GM18907 (cell line): ENCODE data around the gene KRABD2.
"Not testable (repeated sequence)": the region's sequence is repeated elsewhere in the genome, so short reads cannot be mapped to it uniquely, and the experiment has no call there.

ENCODE experiments used
- ATAC-seq: cut with Tn5 transposase; IDR thresholded peaks from one replicate; pipeline ENCODE4 v1.9.1; 2021; ENCODE audit warnings: mild to moderate bottlenecking, moderate library complexity; ENCODE audit not compliant: unreplicated experiment

Gene KRABD2

DNA sequence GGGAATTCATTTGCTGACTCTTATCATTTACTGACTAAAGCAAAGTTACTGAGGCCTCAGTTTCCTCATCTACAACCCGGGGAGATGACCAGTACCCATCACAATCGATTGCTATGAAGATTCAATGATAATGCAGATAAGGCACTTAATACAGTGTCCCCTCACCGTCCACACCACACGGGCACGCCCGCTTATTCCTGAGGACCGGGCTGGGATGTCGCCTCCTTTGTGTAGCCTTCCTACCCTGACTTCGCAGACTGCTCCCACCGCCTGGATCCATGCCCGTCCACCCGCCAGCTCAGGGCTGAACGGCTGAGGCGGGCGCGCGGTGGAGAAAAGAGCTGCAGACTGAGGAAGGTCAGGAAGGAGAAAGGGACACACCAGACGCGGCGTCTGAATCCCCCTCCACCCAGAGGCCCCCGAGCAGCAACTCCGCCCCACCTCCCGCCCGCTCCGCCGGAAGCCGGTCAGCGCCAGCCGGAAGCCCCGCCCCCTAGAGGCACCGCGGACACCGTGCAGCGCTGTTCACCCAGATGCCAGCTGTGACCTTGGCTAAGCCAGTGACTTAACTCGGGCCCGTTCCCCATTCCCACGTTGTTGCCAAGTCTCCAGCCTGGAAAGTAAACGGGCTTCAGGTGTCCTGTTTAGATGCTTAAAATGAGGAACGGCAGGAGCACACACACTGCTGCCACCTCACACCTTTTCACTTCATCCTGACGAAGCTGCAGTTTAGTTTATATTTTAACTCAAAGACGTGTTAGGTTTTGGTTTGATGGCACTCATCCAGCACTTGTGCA is at the start of gene KRABD2:
KRABD2 (minus strand) TSS at position 434 of the 797 bp plus-strand sequence.
- ATAC-seq, result peak; percentile 85

DNA sequence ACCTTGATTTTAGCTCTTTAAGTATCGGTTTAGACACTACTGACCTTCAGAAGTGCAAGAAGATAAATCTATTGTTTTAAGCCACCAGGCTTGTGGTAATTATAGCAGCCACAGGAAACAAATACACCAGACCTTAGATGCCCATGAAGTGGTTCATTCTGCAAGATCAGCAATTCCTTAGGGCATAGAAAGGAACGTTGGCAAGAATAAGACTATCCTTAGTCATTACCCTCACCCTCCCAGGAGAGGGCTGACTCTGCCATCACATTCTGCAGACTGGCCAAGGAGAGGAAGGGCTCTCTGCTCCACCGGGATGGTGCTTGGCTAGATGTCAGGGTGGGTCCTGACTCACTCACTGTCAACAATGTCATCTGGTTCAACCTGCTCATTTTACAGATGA is 45.1 kb upstream of the KRABD2 start:
- no peak for ATAC-seq

DNA sequence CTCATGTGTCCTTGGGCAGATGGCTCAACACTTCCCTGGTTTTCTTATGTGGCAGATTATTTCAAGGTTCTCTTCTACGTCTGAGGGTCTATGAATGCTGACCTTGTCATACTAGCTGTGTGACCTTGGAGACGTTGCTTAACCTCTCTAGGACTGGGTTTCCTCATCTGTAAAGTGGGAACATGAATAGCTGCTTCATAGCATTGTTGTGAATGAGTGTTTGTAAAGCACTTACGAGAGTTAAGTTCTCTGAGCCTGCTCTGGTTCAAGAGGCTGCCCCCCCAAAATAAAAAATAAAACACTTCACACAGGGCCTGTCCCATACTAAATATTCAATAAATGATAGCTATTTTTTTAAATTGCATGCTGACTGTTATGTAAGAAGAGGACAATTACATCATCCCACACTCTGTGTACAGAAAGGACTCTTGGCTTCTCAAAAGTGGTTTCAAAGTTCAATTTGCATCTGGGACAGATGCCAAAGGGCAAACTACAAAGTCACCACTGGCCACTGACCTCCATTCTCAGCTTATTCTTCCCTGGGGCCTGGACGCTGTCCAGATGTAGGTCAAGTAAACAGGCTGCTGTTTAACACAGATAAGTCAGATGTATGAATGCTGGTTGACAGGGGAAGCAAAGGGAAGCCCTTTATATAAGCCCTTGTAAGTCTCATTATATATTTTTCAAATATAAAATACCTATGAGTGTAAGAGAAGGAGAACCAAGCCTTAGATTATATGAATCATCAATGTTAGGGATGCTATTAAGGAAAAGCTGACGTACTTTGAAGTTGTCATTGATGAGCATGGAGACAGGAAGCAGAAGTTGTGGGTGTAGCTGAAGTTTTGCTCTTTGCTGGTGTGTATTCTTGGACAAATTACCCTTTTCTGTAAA is 43.8 kb upstream of the KRABD2 start:
- no peak for ATAC-seq

GRCh38 chr17:8419305-8419704 is 42.8 kb upstream of the KRABD2 start:
- no peak for ATAC-seq

- no peak for ATAC-seq
These were observed 42.0 kb upstream of the KRABD2 start for GRCh38 chr17:8418471-8418870.

DNA sequence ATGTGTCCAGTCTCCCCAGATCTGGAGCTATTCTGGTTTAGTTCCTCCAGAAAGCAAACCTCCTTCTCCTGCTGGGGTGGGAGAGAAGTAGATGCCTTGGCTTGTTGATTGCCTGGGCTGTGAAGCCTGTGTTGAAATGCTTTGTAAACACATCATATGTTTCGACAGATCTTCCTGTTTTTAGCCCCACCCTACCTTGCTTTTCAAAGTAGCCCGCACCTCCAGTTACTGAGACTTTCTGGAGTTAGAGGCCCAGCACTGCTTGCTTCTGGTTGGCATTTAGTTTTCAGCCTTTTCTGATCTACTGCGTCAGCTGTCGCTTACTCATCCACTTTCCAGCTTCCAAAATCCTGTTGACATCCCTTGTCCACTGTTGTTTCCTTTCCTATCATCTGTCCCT is 41.3 kb upstream of the KRABD2 start:
- no peak for ATAC-seq

- ATAC-seq, result no peak
These were observed 37.4 kb upstream of the KRABD2 start for GRCh38 chr17:8413938-8414337.

GRCh38 chr17:8413328-8413727 is 36.8 kb upstream of the KRABD2 start:
- ATAC-seq, result no peak

DNA sequence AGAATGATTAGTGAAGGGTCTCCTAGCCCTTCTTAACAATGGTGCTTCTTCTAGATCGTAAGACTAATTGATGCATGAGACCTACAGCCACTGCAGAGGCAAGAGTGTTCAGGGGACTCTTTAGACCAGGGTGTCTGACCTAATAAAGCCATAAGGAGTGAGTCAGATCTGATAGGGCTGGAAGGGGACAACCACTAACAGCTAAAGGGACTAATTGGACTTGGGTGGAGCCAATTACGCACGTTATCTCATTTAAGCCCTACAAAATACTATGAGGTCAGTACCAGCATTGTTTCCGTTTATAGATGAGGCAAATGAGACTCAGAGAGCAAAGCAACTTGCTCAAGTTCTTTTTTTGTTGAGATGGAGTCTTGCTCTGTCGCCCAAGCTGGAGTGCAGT is 35.6 kb upstream of the KRABD2 start:
- ATAC-seq, result no peak

GRCh38 chr17:8410883-8411238 is 34.4 kb upstream of the KRABD2 start:
- ATAC-seq, result no peak

- no peak for ATAC-seq
These were observed 33.7 kb upstream of the KRABD2 start for GRCh38 chr17:8409966-8410882.

GRCh38 chr17:8408371-8408770 is 31.9 kb upstream of the KRABD2 start:
- ATAC-seq, result no peak

DNA sequence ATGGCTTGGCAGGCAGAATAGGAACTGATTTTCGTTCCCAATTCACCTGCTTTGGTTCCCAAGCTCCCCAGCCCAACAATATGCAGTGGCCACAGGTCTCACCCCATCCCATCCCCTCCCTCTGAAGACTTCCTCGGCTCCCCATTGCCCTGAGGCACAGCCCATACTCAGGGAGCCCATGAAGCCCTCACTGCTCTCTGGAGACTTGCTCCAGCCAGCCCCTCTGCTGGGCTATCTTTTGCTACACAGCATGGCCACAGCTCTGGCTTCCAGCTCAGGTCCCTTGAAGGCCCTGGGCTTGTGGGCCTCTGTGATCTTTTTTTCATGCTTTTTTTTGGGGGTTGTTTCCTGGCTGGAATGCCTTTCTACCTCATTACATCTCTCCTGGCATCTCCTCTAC is 29.7 kb upstream of the KRABD2 start:
- no peak for ATAC-seq

- no peak for ATAC-seq
These were observed 29.1 kb upstream of the KRABD2 start for GRCh38 chr17:8405499-8406016.

GRCh38 chr17:8402921-8403536 is 26.5 kb upstream of the KRABD2 start:
- ATAC-seq, result no peak

DNA sequence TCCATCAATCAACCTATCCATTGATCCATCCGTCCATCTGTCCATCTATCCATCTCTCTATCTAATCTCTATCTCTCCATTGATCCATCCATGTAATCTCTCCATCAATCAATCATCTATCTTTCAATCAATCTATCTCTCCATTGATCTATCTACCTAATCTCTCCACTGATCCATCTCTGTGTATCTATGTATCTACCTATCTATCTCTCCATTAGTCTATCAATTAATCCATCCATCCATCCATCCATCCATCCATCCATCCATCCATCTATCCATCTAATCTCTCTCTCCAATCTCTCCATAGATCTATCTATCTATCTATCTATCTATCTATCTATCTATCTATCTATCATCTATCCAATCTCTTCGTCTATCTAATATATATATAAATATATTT is 24.6 kb upstream of the KRABD2 start:
- ATAC-seq, result no peak

DNA sequence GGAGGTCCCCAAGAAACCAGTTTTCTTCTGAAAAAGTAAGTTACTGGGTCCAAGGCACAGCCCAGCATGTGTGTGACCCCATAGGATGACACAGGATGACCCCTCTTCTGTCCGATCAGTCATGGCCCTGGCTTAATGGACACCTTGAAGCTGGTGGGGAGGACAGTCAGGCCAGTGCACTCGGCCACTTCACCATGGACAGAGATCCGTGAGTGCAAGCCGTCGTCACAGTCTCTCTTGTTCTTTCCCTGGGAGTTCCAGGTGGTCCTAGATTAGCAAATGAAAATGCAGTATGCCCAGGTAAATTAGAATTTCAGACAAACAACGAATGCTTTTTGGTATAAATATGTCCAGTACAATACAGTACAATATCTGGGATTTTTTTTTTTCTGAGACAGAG is 22.5 kb upstream of the KRABD2 start:
- no peak for ATAC-seq

- no peak for ATAC-seq
These were observed 21.1 kb upstream of the KRABD2 start, which contains the start of gene RNF222 for GRCh38 chr17:8397636-8398035. Gene RNF222, minus strand, starts transcription at chr17:8397827. Its CDS starts 4,366 bp downstream, at chr17:8393461.

- ATAC-seq, result not testable (repeated sequence)
These were observed 18.0 kb upstream of the KRABD2 start for GRCh38 chr17:8394497-8394896.
